HepG2 (cell line): ENCODE measurements around the gene GLRX2. TPM values are rescaled to one million over a fixed set of nuclear protein-coding genes. Genes with fewer than 3 reads are reported as not detected.

Source experiments
- ATAC-seq: fragments of 200-7000 bp; cut with Tn5 transposase; 3 replicates; pipeline ENCODE4 v1.9.1; 2020; ENCODE audit warnings: mild to moderate bottlenecking, moderate library complexity
- BruUV-seq: library from RNA; stranded (reverse); fragments of 400-500 nt; replicated peaks from 2 replicates; lab custom pipeline; 2021; lab: Mats Ljungman, UMichigan
- CTCF ChIA-PET: fragments of 300-600 bp; formaldehyde crosslinking; extraction: SDS; loops from one replicate; lab custom pipeline; 2021; ENCODE audit warnings: low total read pairs, inconsistent platforms, low intra/inter-chr PET ratio; lab: Yijun Ruan, JAX
- POLR2A ChIA-PET: fragments of 350-600 bp; sonication (Branson Sonifier 250); formaldehyde crosslinking; loops from one replicate; lab custom pipeline; 2020; ENCODE audit warnings: antibody characterized with exemption, inconsistent platforms; lab: Yijun Ruan, JAX
- DNase-seq: peaks from one replicate; pipeline ENCODE4 v3.0.0-alpha.2; 2015; ENCODE audit warnings: low spot score
- FAIRE-seq: peaks from 3 replicates; lab custom pipeline; 2011; peaks lifted over from hg19 to GRCh38; lab: Jason Lieb, UNC
- H2AFZ ChIP-seq: one replicate; pipeline ENCODE4 v1.6.1; 2011; ENCODE audit warnings: low read length, inconsistent platforms
- H3K27ac ChIP-seq: fragments of 300-600 bp; 3 replicates; pipeline ENCODE4 v1.8.0; 2011; ENCODE audit warnings: mixed run types, mild to moderate bottlenecking, mixed read lengths, low read length, inconsistent platforms; ENCODE audit not compliant: insufficient read depth; ENCODE audit errors: extremely low read length
- H3K27me3 ChIP-seq, 2 experiments: fragments of 200-600 bp in 1 of 2; 2 replicates in 1 of 2; 3 replicates in 1 of 2; pipeline versions ENCODE4 v1.6.0 to v1.8.0; 2011; ENCODE audit warnings: low read length in 2 of 2, mild to moderate bottlenecking in 2 of 2, moderate library complexity in 2 of 2, inconsistent platforms in 1 of 2; ENCODE audit not compliant: insufficient read depth in 2 of 2, control insufficient read depth in 1 of 2
- H3K36me3 ChIP-seq, 2 experiments: fragments of 200-600 bp in 1 of 2; replicated peaks in 1 of 2; 2 replicates in 1 of 2; 3 replicates in 1 of 2; pipeline versions ENCODE4 v1.5.1 to v1.8.0; 2011; ENCODE audit warnings: low read length in 2 of 2, inconsistent platforms in 1 of 2; ENCODE audit not compliant: insufficient read depth in 2 of 2, control insufficient read depth in 1 of 2
- H3K4me1 ChIP-seq: 2 replicates; pipeline ENCODE4 v1.5.1; 2012; ENCODE audit warnings: low read length, inconsistent platforms; ENCODE audit not compliant: insufficient read depth
- H3K4me2 ChIP-seq: 2 replicates; pipeline ENCODE4 v1.6.0; 2011; ENCODE audit warnings: low read depth, low read length, inconsistent platforms
- H3K4me3 ChIP-seq, 3 experiments: fragments of 200-600 bp in 1 of 3; sonication (generic), shearing (Covaris generic) in 1 of 3; replicated peaks in 1 of 3; 2 replicates each; pipeline ENCODE4 v1.5.1; 2011 to 2016; ENCODE audit warnings: low read length in 3 of 3, inconsistent platforms in 2 of 3, low read depth in 2 of 3, mild to moderate bottlenecking in 2 of 3, control low read depth in 1 of 3, mixed read lengths in 1 of 3; ENCODE audit not compliant: insufficient read depth in 1 of 3
- H3K79me2 ChIP-seq: one replicate; pipeline ENCODE4 v1.6.1; 2011; ENCODE audit warnings: low read length, inconsistent platforms; ENCODE audit not compliant: insufficient read depth
- H3K9ac ChIP-seq: 2 replicates; pipeline ENCODE4 v1.6.0; 2011; ENCODE audit warnings: mild to moderate bottlenecking, low read depth, low read length, inconsistent platforms; ENCODE audit not compliant: insufficient read depth
- H3K9me3 ChIP-seq: 2 replicates; pipeline ENCODE4 v1.5.1; 2012; ENCODE audit warnings: mild to moderate bottlenecking, low read length
- H4K20me1 ChIP-seq: 2 replicates; pipeline ENCODE4 v1.6.0; 2011; ENCODE audit warnings: inconsistent platforms, mild to moderate bottlenecking, low read length, moderate library complexity; ENCODE audit not compliant: insufficient read depth
- HOXA5 ChIP-seq: sonication (generic); formaldehyde crosslinking; IDR thresholded peaks from 2 replicates; pipeline ENCODE4 v1.4.0; 2020; ENCODE audit warnings: missing genetic modification reagents
- JUND ChIP-seq: sonication (generic); formaldehyde crosslinking; IDR thresholded peaks from 2 replicates; pipeline ENCODE4 v1.8.0; 2022; ENCODE audit warnings: mild to moderate bottlenecking, missing genetic modification reagents
- NRL ChIP-seq: sonication (generic); formaldehyde crosslinking; IDR thresholded peaks from 2 replicates; pipeline ENCODE4 v1.5.0; 2020; ENCODE audit warnings: missing genetic modification reagents, mild to moderate bottlenecking, moderate library complexity, borderline replicate concordance
- ZBTB21 ChIP-seq: sonication (generic); formaldehyde crosslinking; IDR thresholded peaks from 2 replicates; pipeline ENCODE4 v1.4.0; 2020; ENCODE audit warnings: missing genetic modification reagents
- ZNF101 ChIP-seq: sonication (generic); formaldehyde crosslinking; IDR thresholded peaks from 2 replicates; pipeline ENCODE4 v1.4.0; 2020; ENCODE audit warnings: mild to moderate bottlenecking, low read depth, missing genetic modification reagents, borderline replicate concordance
- ZNF3 ChIP-seq: IDR thresholded peaks from 2 replicates; pipeline ENCODE4 v1.7.0; 2017; ENCODE audit warnings: inconsistent platforms
- ZNF780A ChIP-seq: sonication (generic); formaldehyde crosslinking; IDR thresholded peaks from 2 replicates; pipeline ENCODE4 v1.8.0; 2022; ENCODE audit warnings: mild to moderate bottlenecking, missing genetic modification reagents, moderate library complexity
- WGBS: methylation state at CpG from one replicate; pipeline ENCODE4 v1.1.6; 2017; ENCODE audit warnings: low lambda C conversion rate; 5-methylcytosine and 5-hydroxymethylcytosine counted together
- in situ Hi-C: cut with HindIII; loops from 2 replicates; pipeline ENCODE4 v1.10.0; 2017; ENCODE audit warnings: low pct_unique_long_range_greater_than_20kb; ENCODE audit not compliant: extremely low pct_ligation_motif_present
- intact Hi-C: fragments of 100-400 bp; cut with micrococcal nuclease; formaldehyde crosslinking; loops from one replicate; pipeline ENCODE4 v1.10.0; 2022; ENCODE audit not compliant: unreplicated experiment
- polyA plus RNA-seq, 8 experiments: library from polyadenylated mRNA; depleted of rRNA in 3 of 8; stranded (reverse) in 7 of 8; unstranded in 1 of 8; fragments of >200 nt; fragmentation: Illumina TruSeq in 4 of 8; extraction: Trizol in 4 of 8; gene quantifications; 2 replicates each; pipeline versions ENCODE4 v1.2.1 to v1.2.3, GENCODE V29; 2011 to 2016; ENCODE audit warnings: low read depth in 4 of 8, missing spikeins in 1 of 8, mixed read lengths in 1 of 8; ENCODE audit not compliant: insufficient read depth in 1 of 8
- total RNA-seq, 5 experiments: library from RNA; depleted of rRNA; stranded (reverse); fragments of >200 nt; fragmentation: Illumina TruSeq; extraction: Trizol; gene quantifications; 2 replicates each; pipeline ENCODE4 v1.2.3, GENCODE V29; 2016; ENCODE audit warnings: low read depth in 1 of 5
- TF ChIP-seq, protein P1 (sequence below): sonication (generic); formaldehyde crosslinking; IDR thresholded peaks from 2 replicates; pipeline ENCODE4 v1.4.0; 2020; ENCODE audit warnings: missing genetic modification reagents, borderline replicate concordance

The GLRX2 gene
- total and polyA plus RNA-seq, 2 of the 13 experiments (the other 11 are each of a cell fraction or from before 2014, with no cell fraction given): 11.9 to 39.0 TPM

GRCh38 chr1:193077991-193078390 is 27.2 kb downstream of the GLRX2 start (continued):
- TF ChIP-seq ZNF3: no peak

GRCh38 chr1:193070942-193071341 is 34.3 kb downstream of the GLRX2 start:
- no peak overlapping the region for H3K27ac ChIP-seq
- BruUV-seq: no TSS peak
- ATAC-seq: no peak
- no peaks in the 10 kb centered on the region for H4K20me1 ChIP-seq
- H3K9me3 ChIP-seq: no peaks in the 10 kb centered on the region
- CTCF ChIA-PET: no interaction called here
- no peaks in the 10 kb centered on the region for H3K27me3 ChIP-seq
- DNase-seq: no peak
- WGBS: 99% methylated on average over 4 of the region's 5 CpGs
- intact Hi-C loops (no loop called here), in situ Hi-C loops (no loop called here)
- H3K4me3 ChIP-seq: no peak overlapping the region
- H3K9ac ChIP-seq: no peak overlapping the region
- H3K4me1 ChIP-seq: no peaks in the 10 kb centered on the region
- POLR2A ChIA-PET: no interaction called here
- H2AFZ ChIP-seq: no peak overlapping the region
- TF ChIP-seq ZNF101 (no peak), NRL (CRISPR knock-in tag) (no peak), JUND (no peak), HOXA5 (no peak), ZBTB21 (CRISPR knock-in tag) (no peak), ZNF780A (no peak)
- TF ChIP-seq, protein P1, sequence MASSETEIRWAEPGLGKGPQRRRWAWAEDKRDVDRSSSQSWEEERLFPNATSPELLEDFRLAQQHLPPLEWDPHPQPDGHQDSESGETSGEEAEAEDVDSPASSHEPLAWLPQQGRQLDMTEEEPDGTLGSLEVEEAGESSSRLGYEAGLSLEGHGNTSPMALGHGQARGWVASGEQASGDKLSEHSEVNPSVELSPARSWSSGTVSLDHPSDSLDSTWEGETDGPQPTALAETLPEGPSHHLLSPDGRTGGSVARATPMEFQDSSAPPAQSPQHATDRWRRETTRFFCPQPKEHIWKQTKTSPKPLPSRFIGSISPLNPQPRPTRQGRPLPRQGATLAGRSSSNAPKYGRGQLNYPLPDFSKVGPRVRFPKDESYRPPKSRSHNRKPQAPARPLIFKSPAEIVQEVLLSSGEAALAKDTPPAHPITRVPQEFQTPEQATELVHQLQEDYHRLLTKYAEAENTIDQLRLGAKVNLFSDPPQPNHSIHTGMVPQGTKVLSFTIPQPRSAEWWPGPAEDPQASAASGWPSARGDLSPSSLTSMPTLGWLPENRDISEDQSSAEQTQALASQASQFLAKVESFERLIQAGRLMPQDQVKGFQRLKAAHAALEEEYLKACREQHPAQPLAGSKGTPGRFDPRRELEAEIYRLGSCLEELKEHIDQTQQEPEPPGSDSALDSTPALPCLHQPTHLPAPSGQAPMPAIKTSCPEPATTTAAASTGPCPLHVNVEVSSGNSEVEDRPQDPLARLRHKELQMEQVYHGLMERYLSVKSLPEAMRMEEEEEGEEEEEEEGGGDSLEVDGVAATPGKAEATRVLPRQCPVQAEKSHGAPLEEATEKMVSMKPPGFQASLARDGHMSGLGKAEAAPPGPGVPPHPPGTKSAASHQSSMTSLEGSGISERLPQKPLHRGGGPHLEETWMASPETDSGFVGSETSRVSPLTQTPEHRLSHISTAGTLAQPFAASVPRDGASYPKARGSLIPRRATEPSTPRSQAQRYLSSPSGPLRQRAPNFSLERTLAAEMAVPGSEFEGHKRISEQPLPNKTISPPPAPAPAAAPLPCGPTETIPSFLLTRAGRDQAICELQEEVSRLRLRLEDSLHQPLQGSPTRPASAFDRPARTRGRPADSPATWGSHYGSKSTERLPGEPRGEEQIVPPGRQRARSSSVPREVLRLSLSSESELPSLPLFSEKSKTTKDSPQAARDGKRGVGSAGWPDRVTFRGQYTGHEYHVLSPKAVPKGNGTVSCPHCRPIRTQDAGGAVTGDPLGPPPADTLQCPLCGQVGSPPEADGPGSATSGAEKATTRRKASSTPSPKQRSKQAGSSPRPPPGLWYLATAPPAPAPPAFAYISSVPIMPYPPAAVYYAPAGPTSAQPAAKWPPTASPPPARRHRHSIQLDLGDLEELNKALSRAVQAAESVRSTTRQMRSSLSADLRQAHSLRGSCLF (CRISPR knock-in tag): no peak
- TF ChIP-seq, all 625 proteins: peak for 0
- no peak for FAIRE-seq
- H3K79me2 ChIP-seq: peaks cover 24% of the 10 kb centered on the region
- peaks cover 0 to 20% of the 10 kb centered on the region in 2 experiments; a peak in 2 of 5 replicates for H3K36me3 ChIP-seq
- no peak overlapping the region for H3K4me2 ChIP-seq
